C4-2B (cell line): ENCODE measurements around the gene AIFM1.

Experiments
- CTCF ChIP-seq: fragments of 450-650 bp; conservative IDR thresholded peaks from 2 replicates; pipeline ENCODE4 v1.5.1; 2017; ENCODE audit warnings: mild to moderate bottlenecking
- ZFX ChIP-seq: fragments of 450-650 bp; IDR thresholded peaks from 2 replicates; pipeline ENCODE4 v1.6.1; 2017

- TF ChIP-seq CTCF, result no peak
- TF ChIP-seq ZFX, result no peak
Measured at GRCh38 chrX:130098210-130098552, 67.5 kb downstream of the AIFM1 start.
